Gastroesophageal sphincter (tissue), 4 donors: Measurements from ENCODE around the gene C2orf76. TPM values are rescaled to one million over a fixed set of nuclear protein-coding genes. Genes with fewer than 3 reads are reported as not detected.

Experiments used
- ATAC-seq: fragments of 150-250 bp; one replicate; pipeline ENCODE4 v1.9.1; 2016; ENCODE audit warnings: mild to moderate bottlenecking, moderate library complexity
- H3K27ac ChIP-seq, 4 donors: fragments of 200-600 bp; sonication (generic) in 3 of 4; 1 replicate in 3 of 4; 2 replicates in 1 of 4; pipeline ENCODE4 v1.5.1; 2016 to 2019
- H3K27me3 ChIP-seq: fragments of 200-600 bp; sonication (generic); one replicate; pipeline ENCODE4 v1.5.1; 2019
- H3K36me3 ChIP-seq, 2 donors: fragments of 200-600 bp; sonication (generic); one replicate each; pipeline ENCODE4 v1.5.1; 2019; ENCODE audit warnings: control low read depth in 1 of 2
- H3K4me1 ChIP-seq, 3 donors: fragments of 200-600 bp; sonication (generic); 1 replicate in 2 of 3; 2 replicates in 1 of 3; pipeline ENCODE4 v1.5.1; 2016 to 2019; ENCODE audit warnings: control low read depth in 2 of 3
- H3K4me3 ChIP-seq, 2 donors: fragments of 200-600 bp; sonication (generic); one replicate each; pipeline ENCODE4 v1.5.1; 2019; ENCODE audit warnings: mild to moderate bottlenecking in 1 of 2, moderate library complexity in 1 of 2
- H3K9me3 ChIP-seq, 3 donors: fragments of 200-600 bp; sonication (generic); one replicate each; pipeline ENCODE4 v1.5.1; 2017 to 2019; ENCODE audit warnings: control low read depth in 2 of 3
- EP300 ChIP-seq: sonication (generic); formaldehyde crosslinking; IDR thresholded peaks from one replicate; pipeline ENCODE4 v1.6.1; 2017; ENCODE audit warnings: antibody characterized with exemption, mild to moderate bottlenecking
- POLR2A ChIP-seq, 2 donors: fragments of 450-650 bp; IDR thresholded peaks; one replicate each; pipeline ENCODE4 v1.6.1; 2017; ENCODE audit warnings: antibody characterized with exemption in 2 of 2, mild to moderate bottlenecking in 2 of 2, moderate library complexity in 1 of 2
- POLR2AphosphoS5 ChIP-seq: sonication (generic); formaldehyde crosslinking; IDR thresholded peaks from one replicate; pipeline ENCODE4 v1.6.1; 2017; ENCODE audit warnings: antibody characterized with exemption
- WGBS, 2 donors: methylation state at CpG; one replicate each; pipeline ENCODE4 v1.1.5; 2018; ENCODE audit warnings: low coverage in 1 of 2; 5-methylcytosine and 5-hydroxymethylcytosine counted together
- total RNA-seq, 4 donors: library from RNA; depleted of rRNA; stranded (reverse); fragments of >200 nt; gene quantifications; one replicate each; pipeline ENCODE4 v1.1.0, GENCODE V29; 2016
- TF ChIP-seq, protein P1 (sequence below), 4 experiments: fragments of 200-600 bp in 2 of 4; fragments of 450-650 bp in 2 of 4; sonication (generic) in 1 of 4; IDR thresholded peaks; one replicate each; pipeline ENCODE4 v1.5.1; 2017 to 2019; ENCODE audit warnings: antibody characterized with exemption in 4 of 4, mild to moderate bottlenecking in 2 of 4, moderate library complexity in 2 of 4

Gene C2orf76
- total RNA-seq, 4 donors from 2014 or later, result 9.2 to 17.3 (median 11.9) TPM

- no peak overlapping the region for H3K27ac ChIP-seq
- ATAC-seq, result no peak
- WGBS, 2 donors, result 85% methylated on average over 4 to 6 of the region's 6 CpGs
- H3K36me3 ChIP-seq, result peaks cover 0 to 18% of the 10 kb centered on the region in 2 donors
- H3K4me3 ChIP-seq, result no peak overlapping the region
- TF ChIP-seq EP300, result no peak
- TF ChIP-seq POLR2A (IDR thresholded peaks at IDR 0.05), result no peak
- TF ChIP-seq, protein P1, sequence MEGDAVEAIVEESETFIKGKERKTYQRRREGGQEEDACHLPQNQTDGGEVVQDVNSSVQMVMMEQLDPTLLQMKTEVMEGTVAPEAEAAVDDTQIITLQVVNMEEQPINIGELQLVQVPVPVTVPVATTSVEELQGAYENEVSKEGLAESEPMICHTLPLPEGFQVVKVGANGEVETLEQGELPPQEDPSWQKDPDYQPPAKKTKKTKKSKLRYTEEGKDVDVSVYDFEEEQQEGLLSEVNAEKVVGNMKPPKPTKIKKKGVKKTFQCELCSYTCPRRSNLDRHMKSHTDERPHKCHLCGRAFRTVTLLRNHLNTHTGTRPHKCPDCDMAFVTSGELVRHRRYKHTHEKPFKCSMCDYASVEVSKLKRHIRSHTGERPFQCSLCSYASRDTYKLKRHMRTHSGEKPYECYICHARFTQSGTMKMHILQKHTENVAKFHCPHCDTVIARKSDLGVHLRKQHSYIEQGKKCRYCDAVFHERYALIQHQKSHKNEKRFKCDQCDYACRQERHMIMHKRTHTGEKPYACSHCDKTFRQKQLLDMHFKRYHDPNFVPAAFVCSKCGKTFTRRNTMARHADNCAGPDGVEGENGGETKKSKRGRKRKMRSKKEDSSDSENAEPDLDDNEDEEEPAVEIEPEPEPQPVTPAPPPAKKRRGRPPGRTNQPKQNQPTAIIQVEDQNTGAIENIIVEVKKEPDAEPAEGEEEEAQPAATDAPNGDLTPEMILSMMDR (IDR thresholded peaks at IDR 0.05), result no peak
- TF ChIP-seq POLR2AphosphoS5, result no peak
- H3K9me3 ChIP-seq, result no peaks in the 10 kb centered on the region
- no peaks in the 10 kb centered on the region for H3K27me3 ChIP-seq
- H3K4me1 ChIP-seq, result peaks cover 4 to 37% (median 12%) of the 10 kb centered on the region in 3 donors
Measured at GRCh38 chr2:119364798-119365197, 1.8 kb downstream of the C2orf76 start.

DNA sequence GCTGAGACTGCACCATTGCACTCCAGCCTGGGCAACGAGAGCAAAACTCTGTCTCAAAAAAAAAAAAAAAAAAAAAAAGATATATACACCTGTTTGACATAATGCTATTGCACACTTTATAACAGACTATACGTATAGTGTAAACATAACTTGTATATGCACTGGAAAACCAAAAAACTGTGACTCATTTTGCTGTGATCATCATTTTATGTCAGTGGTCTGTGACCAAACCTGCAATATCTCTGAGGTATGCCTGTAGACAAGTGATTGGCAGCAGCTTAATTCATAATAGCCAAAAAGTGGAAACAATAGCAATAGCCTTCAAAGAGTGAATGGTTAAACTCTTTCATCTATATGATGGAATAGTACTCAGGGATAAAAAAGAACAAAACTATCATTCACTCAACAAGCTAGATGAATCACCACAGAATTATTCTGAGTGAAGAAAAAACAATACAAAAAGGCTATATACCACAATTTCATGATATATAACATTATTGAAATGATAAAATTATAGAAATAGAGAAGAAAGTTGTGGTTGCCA, 6.1 kb downstream of the C2orf76 start:
- no peaks in the 10 kb centered on the region for H3K9me3 ChIP-seq
- peaks cover 3 to 15% (median 4%) of the 10 kb centered on the region in 3 donors for H3K4me1 ChIP-seq
- no peak overlapping the region for H3K4me3 ChIP-seq
- no peak overlapping the region for H3K27ac ChIP-seq
- no peak for ATAC-seq
- WGBS, 2 donors, result 90 to 91% methylated on average over 1 to 2 of the region's 2 CpGs
- TF ChIP-seq POLR2AphosphoS5, result no peak
- TF ChIP-seq EP300, result no peak
- TF ChIP-seq, protein P1 (IDR thresholded peaks at IDR 0.05), result no peak
- no peaks in the 10 kb centered on the region for H3K27me3 ChIP-seq
- no peaks in the 10 kb centered on the region for H3K36me3 ChIP-seq

DNA sequence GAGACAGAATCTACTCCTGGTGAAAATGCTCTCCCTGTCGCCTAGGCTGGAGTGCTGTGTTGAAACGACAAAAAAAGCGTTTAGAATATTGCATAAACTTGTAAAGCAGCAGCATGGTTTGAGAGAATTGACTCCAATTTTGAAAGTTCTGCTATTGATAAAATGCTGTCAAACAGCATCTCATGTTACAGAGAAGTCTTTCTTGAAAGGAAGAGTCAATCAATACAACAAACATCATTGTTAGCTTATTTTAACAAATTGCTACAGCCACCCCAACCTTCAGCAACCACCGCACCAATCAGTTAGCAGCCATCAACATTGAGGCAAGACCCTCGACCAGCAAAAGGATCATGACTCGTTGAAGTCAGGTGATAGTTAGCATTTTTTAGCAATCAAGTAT, 6.9 kb downstream of the C2orf76 start:
- H3K4me3 ChIP-seq, result no peak overlapping the region
- H3K27ac ChIP-seq, result no peak overlapping the region
- no peaks in the 10 kb centered on the region for H3K9me3 ChIP-seq
- ATAC-seq, result no peak
- H3K27me3 ChIP-seq, result no peaks in the 10 kb centered on the region
- WGBS, 2 donors, result 82 to 87% methylated on average over 3 to 6 of the region's 6 CpGs
- TF ChIP-seq, protein P1 (IDR thresholded peaks at IDR 0.05), result no peak
- TF ChIP-seq POLR2A (IDR thresholded peaks at IDR 0.05), result no peak
- no peak for TF ChIP-seq POLR2AphosphoS5
- TF ChIP-seq EP300, result no peak
- no peaks in the 10 kb centered on the region for H3K36me3 ChIP-seq
- peaks cover 0 to 7% (median 3%) of the 10 kb centered on the region in 3 donors for H3K4me1 ChIP-seq

GRCh38 chr2:119354860-119355259, 11.8 kb downstream of the C2orf76 start:
- Histone ChIP-seq H3K4me3 (no peak overlapping the region), H3K36me3 (no peaks in the 10 kb centered on the region), H3K27me3 (no peaks in the 10 kb centered on the region), H3K4me1 (peaks cover 3 to 19% (median 4%) of the 10 kb centered on the region in 3 donors), H3K9me3 (no peaks in the 10 kb centered on the region), H3K27ac (no peak overlapping the region)
- no peak for ATAC-seq
- WGBS, 2 donors, result 87 to 100% methylated on average over 1 of the region's 1 CpG
- TF ChIP-seq, protein P1 (IDR thresholded peaks at IDR 0.05), result no peak
- no peak for TF ChIP-seq POLR2A (IDR thresholded peaks at IDR 0.05)
- TF ChIP-seq POLR2AphosphoS5, result no peak
- TF ChIP-seq EP300, result no peak

DNA sequence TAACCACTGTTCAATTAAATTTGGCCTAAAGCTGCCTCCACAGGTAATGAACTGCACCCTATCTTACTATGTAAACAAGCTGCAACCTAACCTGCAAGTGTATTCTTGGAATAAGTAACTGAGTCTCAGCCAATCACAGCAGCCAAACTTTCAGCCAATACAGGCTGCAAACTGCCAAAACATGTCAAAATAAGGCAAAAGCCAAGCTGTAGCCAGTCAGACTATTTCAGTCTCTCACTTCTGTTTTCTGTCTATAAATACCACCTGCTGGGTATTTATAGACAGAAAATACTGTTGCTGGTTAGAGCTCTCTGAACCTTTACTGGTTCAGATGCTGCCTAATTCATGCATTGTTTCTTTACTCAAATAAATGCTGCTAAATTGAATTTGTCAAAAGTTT, 14.3 kb downstream of the C2orf76 start:
- no peaks in the 10 kb centered on the region for H3K9me3 ChIP-seq
- H3K27me3 ChIP-seq, result no peaks in the 10 kb centered on the region
- no peak overlapping the region for H3K27ac ChIP-seq
- TF ChIP-seq POLR2AphosphoS5, result no peak
- TF ChIP-seq POLR2A (IDR thresholded peaks at IDR 0.05), result no peak
- TF ChIP-seq EP300, result no peak
- TF ChIP-seq, protein P1 (IDR thresholded peaks at IDR 0.05), result no peak
- ATAC-seq, result no peak
- H3K4me1 ChIP-seq, result peaks cover 0 to 19% (median 4%) of the 10 kb centered on the region in 3 donors
- no peak overlapping the region for H3K4me3 ChIP-seq
- no peaks in the 10 kb centered on the region for H3K36me3 ChIP-seq
